Measurements from ENCODE around the gene PTPRJ. TPM values are rescaled to one million over a fixed set of nuclear protein-coding genes. Genes with fewer than 3 reads are reported as not detected.

Gene PTPRJ
- total and polyA plus RNA-seq, 4 donors = 4.1 to 24.7 (median 14.6) TPM

DNA sequence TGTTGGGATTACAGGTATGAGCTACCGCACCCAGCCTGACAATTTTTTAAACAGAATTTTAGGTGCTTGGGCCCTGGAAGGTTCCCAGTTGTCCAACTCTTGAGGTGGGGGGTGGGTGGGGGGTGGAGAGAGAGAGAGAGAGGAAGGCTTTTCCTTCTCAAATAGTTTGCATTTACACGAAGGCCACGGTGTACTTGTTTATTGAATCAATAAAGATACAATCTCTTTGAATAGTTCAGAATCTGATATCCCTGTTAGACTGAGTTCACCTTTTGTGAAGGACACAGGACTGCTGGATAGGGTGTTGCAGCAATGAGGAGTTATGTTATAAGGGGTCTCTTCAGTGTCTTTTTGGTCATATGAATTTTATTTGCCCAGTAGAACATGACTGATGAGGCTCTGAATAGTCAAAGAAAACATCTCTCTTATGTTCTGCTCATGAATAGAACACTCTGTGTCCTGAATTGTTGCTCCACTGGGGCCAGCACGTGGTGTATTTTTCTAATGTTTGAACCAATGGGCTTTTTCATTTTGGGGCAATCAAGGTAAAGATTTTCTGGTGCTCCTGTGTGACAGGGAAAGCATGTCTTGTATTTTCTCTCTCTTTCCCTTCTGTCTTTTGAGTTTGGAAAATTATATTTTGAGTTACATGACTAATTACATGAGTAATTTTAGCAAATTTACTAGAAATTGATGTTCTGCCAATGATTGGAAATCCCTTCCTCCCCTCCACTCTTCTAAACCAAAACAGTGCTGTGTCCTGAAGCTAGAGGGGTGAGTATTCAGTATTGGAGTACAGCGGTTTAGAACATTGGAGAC is 61.7 kb downstream of the PTPRJ start:
- Histone ChIP-seq H3K4me1 (ENCODE audit: control insufficient read depth in 4 of 4, insufficient read depth in 4 of 4, low read length in 3 of 4) (peaks cover 7 to 26% (median 11%) of the 10 kb centered on the region in 4 donors), H3K9ac (ENCODE audit: low read depth in 1 of 2, low read length in 2 of 2) (peak overlapping the region in 1 of 2 donors; percentile 16), H3K36me3 (ENCODE audit: control insufficient read depth in 4 of 4, insufficient read depth in 3 of 4, low read depth in 1 of 4, low read length in 3 of 4) (no peaks in the 10 kb centered on the region), H3K27me3 (ENCODE audit: control insufficient read depth in 4 of 4, insufficient read depth in 4 of 4, low read length in 3 of 4) (no peaks in the 10 kb centered on the region), H3K27ac (ENCODE audit: low read depth in 1 of 2, low read length in 2 of 2) (no peak overlapping the region), H3K9me3 (ENCODE audit: control insufficient read depth in 4 of 4, low read length in 3 of 4) (no peaks in the 10 kb centered on the region), H3K4me3 (ENCODE audit: low read depth in 1 of 3, low read length in 3 of 3) (no peak overlapping the region)
- no peak for DNase-seq (ENCODE audit: low spot score)
- TF ChIP-seq SP1 (IDR thresholded peaks at IDR 0.05) (no peak), RXRA (IDR thresholded peaks at IDR 0.05) (peak; percentile 34 to 42), RAD21 (IDR thresholded peaks at IDR 0.05) (peak in 1 of 2 donors; percentile 3)
- WGBS = 61% methylated on average over 5 of the region's 5 CpGs

DNA sequence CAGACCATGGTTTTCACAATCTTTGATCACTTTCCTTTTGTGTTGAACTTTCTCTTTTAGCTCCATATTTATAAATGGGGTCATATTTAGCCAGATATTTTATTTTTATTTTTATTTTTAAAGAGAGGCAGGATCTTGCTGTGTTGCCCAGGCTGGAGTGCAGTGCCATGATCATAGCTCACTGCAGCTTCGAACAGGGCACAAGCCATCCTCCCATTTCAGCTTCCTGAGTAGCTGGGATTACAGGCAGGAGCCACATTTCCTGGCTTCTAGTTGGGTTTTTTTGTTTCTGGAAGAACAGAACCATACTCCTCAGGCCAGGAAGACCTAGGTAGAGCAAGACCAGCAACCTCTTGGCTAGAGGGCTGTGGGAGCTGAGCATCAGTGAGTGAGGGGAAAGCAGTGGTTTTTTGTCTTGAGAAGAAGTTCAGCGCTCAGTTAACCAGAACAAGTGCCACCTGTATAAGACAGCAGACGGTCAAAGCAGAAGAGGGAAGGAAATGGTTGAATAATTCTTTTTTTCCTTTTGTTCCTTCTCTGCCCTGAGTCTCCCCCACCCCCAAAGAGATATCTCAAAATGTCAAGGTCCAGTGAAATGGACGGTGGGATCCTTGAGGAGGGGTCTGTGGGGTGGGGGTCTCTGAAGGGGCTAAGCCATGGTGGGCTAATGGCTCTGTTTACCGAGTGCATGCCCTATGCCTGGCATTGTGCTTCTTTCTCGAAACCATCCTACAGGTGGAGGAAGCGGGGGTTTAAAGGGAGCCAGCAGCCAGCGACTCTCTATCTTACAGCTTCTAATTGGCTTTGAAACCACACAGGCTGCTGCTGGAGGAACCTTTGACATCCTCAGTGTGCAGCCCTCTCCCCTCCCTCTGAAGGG is 63.0 kb downstream of the PTPRJ start:
- Histone ChIP-seq H3K36me3 (ENCODE audit: control insufficient read depth in 4 of 4, insufficient read depth in 3 of 4, low read depth in 1 of 4, low read length in 3 of 4) (peaks cover 0 to 2% (median 0%) of the 10 kb centered on the region in 4 donors), H3K4me3 (ENCODE audit: low read depth in 1 of 3, low read length in 3 of 3) (no peak overlapping the region), H3K9ac (ENCODE audit: low read depth in 1 of 2, low read length in 2 of 2) (no peak overlapping the region), H3K27me3 (ENCODE audit: control insufficient read depth in 4 of 4, insufficient read depth in 4 of 4, low read length in 3 of 4) (no peaks in the 10 kb centered on the region), H3K4me1 (ENCODE audit: control insufficient read depth in 4 of 4, insufficient read depth in 4 of 4, low read length in 3 of 4) (peaks cover 7 to 26% (median 11%) of the 10 kb centered on the region in 4 donors), H3K9me3 (ENCODE audit: control insufficient read depth in 4 of 4, low read length in 3 of 4) (no peaks in the 10 kb centered on the region), H3K27ac (ENCODE audit: low read depth in 1 of 2, low read length in 2 of 2) (peak overlapping the region in 1 of 2 donors; percentile 22)
- 79% methylated on average over 8 of the region's 8 CpGs for WGBS
- no peak for DNase-seq (ENCODE audit: low spot score)
- no peak for TF ChIP-seq FOXA2 (IDR thresholded peaks at IDR 0.05)
- no peak for TF ChIP-seq EGR1 (IDR thresholded peaks at IDR 0.05; ENCODE audit: low read depth in 2 of 2)
- no peak for TF ChIP-seq TAF1 (conservative IDR thresholded peaks at IDR 0.05)
- TF ChIP-seq, protein P1, sequence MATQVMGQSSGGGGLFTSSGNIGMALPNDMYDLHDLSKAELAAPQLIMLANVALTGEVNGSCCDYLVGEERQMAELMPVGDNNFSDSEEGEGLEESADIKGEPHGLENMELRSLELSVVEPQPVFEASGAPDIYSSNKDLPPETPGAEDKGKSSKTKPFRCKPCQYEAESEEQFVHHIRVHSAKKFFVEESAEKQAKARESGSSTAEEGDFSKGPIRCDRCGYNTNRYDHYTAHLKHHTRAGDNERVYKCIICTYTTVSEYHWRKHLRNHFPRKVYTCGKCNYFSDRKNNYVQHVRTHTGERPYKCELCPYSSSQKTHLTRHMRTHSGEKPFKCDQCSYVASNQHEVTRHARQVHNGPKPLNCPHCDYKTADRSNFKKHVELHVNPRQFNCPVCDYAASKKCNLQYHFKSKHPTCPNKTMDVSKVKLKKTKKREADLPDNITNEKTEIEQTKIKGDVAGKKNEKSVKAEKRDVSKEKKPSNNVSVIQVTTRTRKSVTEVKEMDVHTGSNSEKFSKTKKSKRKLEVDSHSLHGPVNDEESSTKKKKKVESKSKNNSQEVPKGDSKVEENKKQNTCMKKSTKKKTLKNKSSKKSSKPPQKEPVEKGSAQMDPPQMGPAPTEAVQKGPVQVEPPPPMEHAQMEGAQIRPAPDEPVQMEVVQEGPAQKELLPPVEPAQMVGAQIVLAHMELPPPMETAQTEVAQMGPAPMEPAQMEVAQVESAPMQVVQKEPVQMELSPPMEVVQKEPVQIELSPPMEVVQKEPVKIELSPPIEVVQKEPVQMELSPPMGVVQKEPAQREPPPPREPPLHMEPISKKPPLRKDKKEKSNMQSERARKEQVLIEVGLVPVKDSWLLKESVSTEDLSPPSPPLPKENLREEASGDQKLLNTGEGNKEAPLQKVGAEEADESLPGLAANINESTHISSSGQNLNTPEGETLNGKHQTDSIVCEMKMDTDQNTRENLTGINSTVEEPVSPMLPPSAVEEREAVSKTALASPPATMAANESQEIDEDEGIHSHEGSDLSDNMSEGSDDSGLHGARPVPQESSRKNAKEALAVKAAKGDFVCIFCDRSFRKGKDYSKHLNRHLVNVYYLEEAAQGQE (IDR thresholded peaks at IDR 0.05) = no peak
- no peak for TF ChIP-seq ZBTB33 (IDR thresholded peaks at IDR 0.05)
- no peak for TF ChIP-seq CTCF (IDR thresholded peaks at IDR 0.05; ENCODE audit: low read depth, low read length, missing input control)
- TF ChIP-seq ATF3 (IDR thresholded peaks at IDR 0.05) = no peak
- no peak for TF ChIP-seq HNF4G (IDR thresholded peaks at IDR 0.05)
- no peak for TF ChIP-seq NR2F2 (IDR thresholded peaks at IDR 0.05)
- TF ChIP-seq FOXA1 (IDR thresholded peaks at IDR 0.05) = no peak

Measured in liver (tissue), 9 donors.